ENCODE data around the gene CPSF4L.
A peak's percentile ranks its signal among the peaks of the same experiment; 100 is the strongest.

The CPSF4L gene

GRCh38 chr17:73261952-73262675, 434 bp upstream of the CPSF4L start:
- TF ChIP-seq CTCF (IDR thresholded peaks at IDR 0.05; ENCODE audit: low read depth, low read length): no peak

GRCh38 chr17:73257516-73257915, 4.2 kb downstream of the CPSF4L start:
- no peaks in the 10 kb centered on the region for H3K36me3 ChIP-seq

More at GRCh38 chr17:73261952-73262675, 434 bp upstream of the CPSF4L start:
- H3K4me3 ChIP-seq (ENCODE audit: low read depth, low read length): no peak overlapping the region
- DNase-seq: no peak
- H3K36me3 ChIP-seq: no peaks in the 10 kb centered on the region
- H3K4me1 ChIP-seq: no peaks in the 10 kb centered on the region
- H3K9me3 ChIP-seq: no peaks in the 10 kb centered on the region
- no peaks in the 10 kb centered on the region for H3K27me3 ChIP-seq

GRCh38 chr17:73256220-73256619, 5.5 kb downstream of the CPSF4L start:
- Histone ChIP-seq H3K27me3 (no peaks in the 10 kb centered on the region), H3K36me3 (no peaks in the 10 kb centered on the region), H3K9me3 (no peaks in the 10 kb centered on the region), H3K4me1 (peaks cover 6% of the 10 kb centered on the region), H3K4me3 (ENCODE audit: low read depth, low read length) (no peak overlapping the region)
- TF ChIP-seq CTCF (IDR thresholded peaks at IDR 0.05; ENCODE audit: low read depth, low read length): no peak
- DNase-seq: no peak

More at GRCh38 chr17:73257516-73257915, 4.2 kb downstream of the CPSF4L start:
- Histone ChIP-seq H3K27me3 (no peaks in the 10 kb centered on the region), H3K9me3 (no peaks in the 10 kb centered on the region), H3K4me3 (ENCODE audit: low read depth, low read length) (no peak overlapping the region), H3K4me1 (peaks cover 6% of the 10 kb centered on the region)
- no peak for TF ChIP-seq CTCF (IDR thresholded peaks at IDR 0.05; ENCODE audit: low read depth, low read length)
- DNase-seq: no peak

GRCh38 chr17:73255671-73256181, 6.0 kb downstream of the CPSF4L start:
- Histone ChIP-seq H3K27me3 (no peaks in the 10 kb centered on the region), H3K4me3 (ENCODE audit: low read depth, low read length) (no peak overlapping the region), H3K36me3 (no peaks in the 10 kb centered on the region), H3K4me1 (peaks cover 6% of the 10 kb centered on the region), H3K9me3 (no peaks in the 10 kb centered on the region)
- TF ChIP-seq CTCF (IDR thresholded peaks at IDR 0.05; ENCODE audit: low read depth, low read length): peak; percentile 98
- DNase-seq: peak; percentile 68

GRCh38 chr17:73251871-73252270, 9.8 kb downstream of the CPSF4L start:
- Histone ChIP-seq H3K9me3 (no peaks in the 10 kb centered on the region), H3K27me3 (no peaks in the 10 kb centered on the region), H3K4me3 (ENCODE audit: low read depth, low read length) (no peak overlapping the region), H3K36me3 (peaks cover 2% of the 10 kb centered on the region; the same call in 1 of the 2 replicates), H3K4me1 (peaks cover 6% of the 10 kb centered on the region)
- TF ChIP-seq CTCF (IDR thresholded peaks at IDR 0.05; ENCODE audit: low read depth, low read length): no peak
- no peak for DNase-seq
